Measurements from ENCODE around the gene CLPTM1. TPM values are rescaled to one million over a fixed set of nuclear protein-coding genes. Genes with fewer than 3 reads are reported as not detected.

CLPTM1 gene
- total RNA-seq, 1 experiment from 2014 or later = 82.0 TPM

DNA sequence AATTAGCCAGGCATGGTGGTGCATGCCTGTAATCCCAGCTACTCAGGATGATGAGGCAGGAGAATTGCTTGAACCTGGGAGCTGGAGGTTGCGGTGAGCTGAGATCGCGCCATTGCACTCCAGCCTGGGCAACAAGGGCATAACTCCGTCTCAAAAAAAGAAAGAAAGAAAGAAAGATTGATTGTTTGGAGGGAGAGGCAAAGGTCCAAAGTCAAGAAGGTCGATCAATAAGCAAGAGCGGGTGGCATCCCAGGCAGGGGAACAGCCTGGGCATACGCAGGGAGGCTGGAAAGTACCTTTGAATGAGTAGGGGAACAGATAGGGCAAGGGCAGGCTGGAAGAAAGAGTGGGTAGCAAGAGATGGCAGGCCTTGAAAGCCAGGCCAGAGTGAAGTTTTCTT, 25.1 kb upstream of the CLPTM1 start:
- H3T11ph ChIP-seq (ENCODE audit: low read length) = no peak overlapping the region
- H4K20me1 ChIP-seq (ENCODE audit: control insufficient read depth, insufficient read depth, insufficient read length) = no peaks in the 10 kb centered on the region
- peak overlapping the region in 1 of 3 experiments; percentile 12; a peak in 1 of 7 replicates for H3K27ac Mint-ChIP-seq
- no peak overlapping the region for H2BK5ac ChIP-seq (ENCODE audit: insufficient read length, low read length)
- H4K91ac ChIP-seq (ENCODE audit: insufficient read length, low read depth, low read length) = no peak overlapping the region
- H2BK120ac ChIP-seq (ENCODE audit: low read depth, low read length, poor library complexity, severe bottlenecking) = no peak overlapping the region
- no peaks in the 10 kb centered on the region; a peak in 1 of 7 replicates for H3K36me3 Mint-ChIP-seq (ENCODE audit: insufficient read depth in 1 of 3, low read depth in 3 of 3)
- no peak overlapping the region for H2BK20ac ChIP-seq (ENCODE audit: low read depth, low read length, poor library complexity, severe bottlenecking)
- H2BK12ac ChIP-seq (ENCODE audit: insufficient read length, low read depth, low read length) = no peak overlapping the region
- H3K4me2 ChIP-seq (ENCODE audit: insufficient read depth, insufficient read length, low read length) = no peak overlapping the region
- H3K79me2 ChIP-seq (ENCODE audit: insufficient read depth, low read length) = no peaks in the 10 kb centered on the region
- H3K9me3 Mint-ChIP-seq = no peaks in the 10 kb centered on the region
- H3K23ac ChIP-seq (ENCODE audit: insufficient read length, low read depth, low read length) = no peak overlapping the region
- no peaks in the 10 kb centered on the region for H3K27me3 ChIP-seq (ENCODE audit: insufficient read depth, low read length)
- no CpG with 5 or more reads among the region's 7 CpGs for WGBS (ENCODE audit: extremely low coverage, insufficient read length, low lambda C conversion rate)
- no peak overlapping the region for H3K27ac ChIP-seq (ENCODE audit: insufficient read length, low read depth, low read length)
- no peak overlapping the region for H2BK15ac ChIP-seq (ENCODE audit: low read depth, low read length)
- TF ChIP-seq, protein P1, sequence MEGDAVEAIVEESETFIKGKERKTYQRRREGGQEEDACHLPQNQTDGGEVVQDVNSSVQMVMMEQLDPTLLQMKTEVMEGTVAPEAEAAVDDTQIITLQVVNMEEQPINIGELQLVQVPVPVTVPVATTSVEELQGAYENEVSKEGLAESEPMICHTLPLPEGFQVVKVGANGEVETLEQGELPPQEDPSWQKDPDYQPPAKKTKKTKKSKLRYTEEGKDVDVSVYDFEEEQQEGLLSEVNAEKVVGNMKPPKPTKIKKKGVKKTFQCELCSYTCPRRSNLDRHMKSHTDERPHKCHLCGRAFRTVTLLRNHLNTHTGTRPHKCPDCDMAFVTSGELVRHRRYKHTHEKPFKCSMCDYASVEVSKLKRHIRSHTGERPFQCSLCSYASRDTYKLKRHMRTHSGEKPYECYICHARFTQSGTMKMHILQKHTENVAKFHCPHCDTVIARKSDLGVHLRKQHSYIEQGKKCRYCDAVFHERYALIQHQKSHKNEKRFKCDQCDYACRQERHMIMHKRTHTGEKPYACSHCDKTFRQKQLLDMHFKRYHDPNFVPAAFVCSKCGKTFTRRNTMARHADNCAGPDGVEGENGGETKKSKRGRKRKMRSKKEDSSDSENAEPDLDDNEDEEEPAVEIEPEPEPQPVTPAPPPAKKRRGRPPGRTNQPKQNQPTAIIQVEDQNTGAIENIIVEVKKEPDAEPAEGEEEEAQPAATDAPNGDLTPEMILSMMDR (conservative IDR thresholded peaks at IDR 0.05) = no peak
- no peak overlapping the region for H3K14ac ChIP-seq (ENCODE audit: insufficient read depth, low read length)
- peaks cover 14 to 18% of the 10 kb centered on the region in 2 experiments for H3K4me1 Mint-ChIP-seq
- no peak overlapping the region for H3K4ac ChIP-seq (ENCODE audit: low read depth, low read length)
- H4K5ac ChIP-seq (ENCODE audit: insufficient read length, low read depth, low read length) = no peak overlapping the region
- H3K4me1 ChIP-seq (ENCODE audit: insufficient read depth, low read length) = no peaks in the 10 kb centered on the region; the same call in 1 of the 2 replicates
- no peak overlapping the region for H3K4me3 Mint-ChIP-seq
- peaks cover 44% of the 10 kb centered on the region for H3K27me3 Mint-ChIP-seq (ENCODE audit: low read depth)
- no peak overlapping the region for H3K56ac ChIP-seq (ENCODE audit: insufficient read length, low read depth, low read length)
- H3K79me1 ChIP-seq (ENCODE audit: insufficient read depth, low read depth, low read length, poor library complexity, severe bottlenecking) = no peaks in the 10 kb centered on the region
- H2AFZ ChIP-seq (ENCODE audit: low read length) = no peak overlapping the region
- H3K9me3 ChIP-seq (ENCODE audit: control insufficient read depth, low read depth, low read length) = no peaks in the 10 kb centered on the region
- H2AK5ac ChIP-seq (ENCODE audit: insufficient read length, low read length) = no peak overlapping the region
- no peak overlapping the region for H3K18ac ChIP-seq (ENCODE audit: insufficient read length, low read depth, low read length)
- no peaks in the 10 kb centered on the region for H3K23me2 ChIP-seq (ENCODE audit: insufficient read length, low read depth, low read length, poor library complexity, severe bottlenecking)
- H4K8ac ChIP-seq (replicated peaks; ENCODE audit: insufficient read length, low read depth, low read length) = no peak overlapping the region
- H3K9ac ChIP-seq (ENCODE audit: extremely low read depth, insufficient read length, low read length) = no peak overlapping the region
- no peak for DNase-seq
